CD4-positive, alpha-beta T cell (primary cell): ENCODE data around the gene PMPCB. TPM values are rescaled to one million over a fixed set of nuclear protein-coding genes. Genes with fewer than 3 reads are reported as not detected.

ENCODE experiments used
- ATAC-seq: fragments of 200-7000 bp; cut with Tn5 transposase; one replicate; pipeline ENCODE4 v1.10.0; 2022; ENCODE audit warnings: mild to moderate bottlenecking; ENCODE audit not compliant: poor library complexity
- CTCF ChIA-PET: fragments of 350-600 bp; sonication (Branson Sonifier 250); formaldehyde crosslinking; loops from one replicate; lab custom pipeline; 2021; ENCODE audit warnings: antibody characterized with exemption, inconsistent platforms; lab: Charles Lee
- POLR2A ChIA-PET: fragments of 350-600 bp; sonication (Branson Sonifier 250); formaldehyde crosslinking; loops from one replicate; lab custom pipeline; 2021; ENCODE audit warnings: antibody characterized with exemption, inconsistent platforms; lab: Charles Lee
- DNase-seq, 14 experiments: peaks; one replicate each; pipeline ENCODE4 v3.0.0-alpha.2; 2013 to 2020; ENCODE audit warnings: mixed read lengths in 2 of 14
- H3K27ac ChIP-seq, 2 donors: one replicate each; pipeline versions ENCODE4 v1.5.1 to v1.7.0; 2013; ENCODE audit warnings: low read length in 2 of 2, low read depth in 1 of 2, mild to moderate bottlenecking in 1 of 2
- H3K27me3 ChIP-seq, 2 experiments: 1 replicate in 1 of 2; 2 replicates in 1 of 2; pipeline versions ENCODE4 v1.6.1 to v1.7.0; 2013; ENCODE audit warnings: low read length in 2 of 2, control low read depth in 1 of 2, mild to moderate bottlenecking in 1 of 2, moderate library complexity in 1 of 2; ENCODE audit not compliant: insufficient read depth in 2 of 2, control insufficient read depth in 1 of 2
- H3K36me3 ChIP-seq: one replicate; pipeline ENCODE4 v1.6.1; 2013; ENCODE audit warnings: low read length, control low read depth; ENCODE audit not compliant: insufficient read depth
- H3K4me1 ChIP-seq: one replicate; pipeline ENCODE4 v1.6.1; 2013; ENCODE audit warnings: low read length, control low read depth; ENCODE audit not compliant: insufficient read depth
- H3K4me3 ChIP-seq: one replicate; pipeline ENCODE4 v1.5.1; 2013; ENCODE audit warnings: mild to moderate bottlenecking, low read length, moderate library complexity
- H3K9me3 ChIP-seq, 2 experiments: 1 replicate in 1 of 2; 2 replicates in 1 of 2; pipeline versions ENCODE4 v1.6.1 to v1.7.0; 2013; ENCODE audit warnings: low read length in 2 of 2, mild to moderate bottlenecking in 2 of 2, control low read depth in 1 of 2, moderate library complexity in 1 of 2; ENCODE audit not compliant: control insufficient read depth in 1 of 2, insufficient read depth in 1 of 2
- H3K27ac Mint-ChIP-seq: one replicate; pipeline ENCODE4 v1.8.0; 2020; ENCODE audit warnings: mixed read lengths
- H3K27me3 Mint-ChIP-seq: one replicate; pipeline ENCODE4 v1.8.0; 2021; ENCODE audit warnings: mixed read lengths
- H3K36me3 Mint-ChIP-seq: one replicate; pipeline ENCODE4 v1.8.0; 2021; ENCODE audit warnings: low read depth, mixed read lengths
- H3K4me1 Mint-ChIP-seq: one replicate; pipeline ENCODE4 v1.8.0; 2021; ENCODE audit warnings: low read depth, mixed read lengths
- H3K4me3 Mint-ChIP-seq: one replicate; pipeline ENCODE4 v1.8.0; 2020; ENCODE audit warnings: mild to moderate bottlenecking, mixed read lengths
- H3K9me3 Mint-ChIP-seq: one replicate; pipeline ENCODE4 v1.8.0; 2020; ENCODE audit warnings: mixed read lengths
- CTCF ChIP-seq: fragments of 200-600 bp; IDR thresholded peaks from one replicate; pipeline ENCODE4 v1.8.0; 2022; ENCODE audit warnings: antibody characterized with exemption, mild to moderate bottlenecking
- intact Hi-C, 2 experiments: fragments of 100-400 bp; cut with DNase I in 1 of 2; cut with micrococcal nuclease in 1 of 2; formaldehyde crosslinking; loops; one replicate each; pipeline versions ENCODE4 v1.15.1 to v1.9.0; 2023 to 2025; cut with DNase I, micrococcal nuclease
- total RNA-seq, 174 experiments: library from RNA in 2 of 174; stranded (reverse) in 2 of 174; gene quantifications; one replicate each; pipeline ENCODE4 v1.2.3 and lab custom pipeline; 2021 to 2026

Gene PMPCB
- total RNA-seq, 2 experiments from 2014 or later, result 101 to 103 TPM

GRCh38 chr7:103317009-103317408 lies 19.8 kb downstream of the PMPCB start:
- H3K4me1 Mint-ChIP-seq, result no peaks in the 10 kb centered on the region
- ATAC-seq (no peak), DNase-seq (no peak)
- H3K4me3 ChIP-seq, result no peak overlapping the region
- CTCF ChIA-PET, result no interaction called here
- peaks cover 92% of the 10 kb centered on the region for H3K36me3 ChIP-seq
- H3K36me3 Mint-ChIP-seq, result peaks cover 91% of the 10 kb centered on the region
- H3K9me3 Mint-ChIP-seq, result no peaks in the 10 kb centered on the region
- no peak overlapping the region for H3K4me3 Mint-ChIP-seq
- H3K4me1 ChIP-seq, result no peaks in the 10 kb centered on the region
- TF ChIP-seq CTCF, result no peak
- POLR2A ChIA-PET, result no interaction called here
- no peak overlapping the region for H3K27ac Mint-ChIP-seq
- no peaks in the 10 kb centered on the region for H3K27me3 ChIP-seq
- H3K27me3 Mint-ChIP-seq, result no peaks in the 10 kb centered on the region
- H3K27ac ChIP-seq, result no peak overlapping the region
- intact Hi-C loops, result loop anchor here in 1 of 2 experiments (5.0 kb wide), 1 partner anchor 1775 kb away; no protein-coding TSS in a partner anchor
- H3K9me3 ChIP-seq, result no peaks in the 10 kb centered on the region

- Mint-ChIP-seq H3K4me3 (no peak overlapping the region), H3K36me3 (peaks cover 72% of the 10 kb centered on the region), H3K9me3 (no peaks in the 10 kb centered on the region), H3K27ac (peak overlapping the region; percentile 15), H3K27me3 (no peaks in the 10 kb centered on the region), H3K4me1 (no peaks in the 10 kb centered on the region)
- TF ChIP-seq CTCF, result no peak
- POLR2A ChIA-PET, result no interaction called here
- DNase-seq (no peak), ATAC-seq (no peak)
- no peaks in the 10 kb centered on the region for H3K9me3 ChIP-seq
- H3K36me3 ChIP-seq, result peaks cover 59% of the 10 kb centered on the region
- H3K27me3 ChIP-seq, result no peaks in the 10 kb centered on the region
- CTCF ChIA-PET, result no interaction called here
- intact Hi-C loops, result no loop called here
- no peak overlapping the region for H3K27ac ChIP-seq
- no peak overlapping the region for H3K4me3 ChIP-seq
- H3K4me1 ChIP-seq, result no peaks in the 10 kb centered on the region
These were observed 28.5 kb downstream of the PMPCB start for GRCh38 chr7:103325744-103326143.

GRCh38 chr7:103336761-103337160 lies 39.5 kb downstream of the PMPCB start:
- no peak overlapping the region for H3K27ac ChIP-seq
- peaks cover 68% of the 10 kb centered on the region for H3K36me3 ChIP-seq
- POLR2A ChIA-PET, result no interaction called here
- no peak for TF ChIP-seq CTCF
- H3K4me3 ChIP-seq, result no peak overlapping the region
- H3K36me3 Mint-ChIP-seq, result peaks cover 74% of the 10 kb centered on the region
- intact Hi-C loops, result no loop called here
- no peaks in the 10 kb centered on the region for H3K9me3 Mint-ChIP-seq
- H3K4me3 Mint-ChIP-seq, result no peak overlapping the region
- ATAC-seq, result no peak
- no peak overlapping the region for H3K27ac Mint-ChIP-seq
- CTCF ChIA-PET, result no interaction called here
- no peaks in the 10 kb centered on the region for H3K27me3 ChIP-seq
- peaks cover 32% of the 10 kb centered on the region for H3K4me1 Mint-ChIP-seq
- no peaks in the 10 kb centered on the region for H3K27me3 Mint-ChIP-seq
- DNase-seq, result no peak
- no peaks in the 10 kb centered on the region for H3K4me1 ChIP-seq
- H3K9me3 ChIP-seq, result no peaks in the 10 kb centered on the region
